ENCODE measurements around the gene NONO. TPM values are rescaled to one million over a fixed set of nuclear protein-coding genes. Genes with fewer than 3 reads are reported as not detected.

NONO gene
- total and polyA plus RNA-seq, 2 experiments from 2014 or later: 164 to 298 TPM

GRCh38 chrX:71241301-71241700, 42.1 kb upstream of the NONO start:
- H3K27me3 ChIP-seq (replicated peaks; ENCODE audit: insufficient read depth): no peaks in the 10 kb centered on the region
- no peak overlapping the region for H2AFZ ChIP-seq
- H3F3A ChIP-seq (ENCODE audit: insufficient read depth): no peaks in the 10 kb centered on the region
- H3K9me3 ChIP-seq (ENCODE audit: low read depth): no peaks in the 10 kb centered on the region
- no peaks in the 10 kb centered on the region for H3K79me2 ChIP-seq (ENCODE audit: insufficient read depth)
- H3K4me1 ChIP-seq (ENCODE audit: insufficient read depth): no peaks in the 10 kb centered on the region
- no peaks in the 10 kb centered on the region for H4K20me1 ChIP-seq (ENCODE audit: insufficient read depth)
- H3K27ac ChIP-seq: no peak overlapping the region
- no peak for DNase-seq
- WGBS, 2 experiments (ENCODE audit: low coverage in 1 of 2, low lambda C conversion rate in 2 of 2, missing lambda C conversion rate in 2 of 2): 88 to 97% methylated on average over 3 to 6 of the region's 6 CpGs
- in situ Hi-C loops (cut with MboI): no loop called here
- H3K4me2 ChIP-seq (ENCODE audit: unreplicated experiment): no peak overlapping the region
- no peaks in the 10 kb centered on the region for H3K36me3 ChIP-seq (ENCODE audit: low read depth)
- H3K9me2 ChIP-seq (ENCODE audit: insufficient read depth): no peaks in the 10 kb centered on the region
- no peak overlapping the region for H3K4me3 ChIP-seq
- TF ChIP-seq EZH2 (IDR thresholded peaks at IDR 0.05; ENCODE audit: insufficient read depth, poor library complexity, severe bottlenecking): no peak
- TF ChIP-seq EZH2phosphoT487 (IDR thresholded peaks at IDR 0.05; ENCODE audit: insufficient read depth, low read depth): no peak
- H3K9ac ChIP-seq: no peak overlapping the region

DNA sequence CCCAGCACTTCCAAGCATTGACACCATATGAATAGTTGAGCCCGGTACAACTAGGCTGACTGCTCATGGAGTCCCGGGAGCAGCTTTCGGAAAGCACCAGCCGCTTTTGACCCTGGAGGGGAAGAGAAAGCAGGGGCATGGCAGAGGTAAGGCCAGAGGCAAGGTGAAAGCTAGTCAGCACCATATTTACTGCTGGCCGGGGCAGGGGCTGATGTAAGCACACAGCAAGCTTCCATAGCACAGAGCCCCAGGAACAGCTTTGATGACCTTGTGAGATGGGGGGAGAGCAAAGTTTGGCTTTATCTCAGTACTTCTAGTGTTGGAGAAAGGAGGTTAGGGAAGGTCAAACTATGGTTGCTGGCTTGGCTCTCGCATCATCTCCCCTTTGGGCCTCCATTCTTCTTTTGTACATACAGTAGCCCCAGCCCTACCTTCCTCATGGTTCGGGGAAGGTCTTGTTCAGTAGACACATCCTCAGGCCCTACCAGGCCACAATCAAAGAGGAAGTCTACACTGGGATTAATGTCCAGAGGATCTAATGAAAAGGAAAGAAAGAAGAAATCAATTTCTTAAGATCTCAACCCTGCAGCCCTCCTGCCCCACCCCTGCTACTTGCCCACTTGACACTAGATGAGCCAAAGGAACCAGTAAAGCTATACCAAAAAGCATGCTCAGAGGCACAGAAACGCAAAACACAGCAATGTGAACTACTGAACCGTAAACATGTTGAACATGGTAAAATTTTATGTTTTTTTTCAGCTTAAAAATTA, 38.9 kb upstream of the NONO start:
- H3K4me3 ChIP-seq: no peak overlapping the region
- H3F3A ChIP-seq (ENCODE audit: insufficient read depth): no peaks in the 10 kb centered on the region
- H3K4me1 ChIP-seq (ENCODE audit: insufficient read depth): no peaks in the 10 kb centered on the region
- no peak overlapping the region for H2AFZ ChIP-seq
- H3K4me2 ChIP-seq (ENCODE audit: unreplicated experiment): no peak overlapping the region
- no peak for DNase-seq
- H3K9me3 ChIP-seq (ENCODE audit: low read depth): no peaks in the 10 kb centered on the region
- in situ Hi-C loops (cut with MboI): no loop called here
- no peaks in the 10 kb centered on the region for H3K36me3 ChIP-seq (ENCODE audit: low read depth)
- no peak overlapping the region for H3K27ac ChIP-seq
- no peaks in the 10 kb centered on the region for H3K27me3 ChIP-seq (replicated peaks; ENCODE audit: insufficient read depth)
- H3K9me2 ChIP-seq (ENCODE audit: insufficient read depth): no peaks in the 10 kb centered on the region
- TF ChIP-seq EZH2 (IDR thresholded peaks at IDR 0.05; ENCODE audit: insufficient read depth, poor library complexity, severe bottlenecking) (no peak), EZH2phosphoT487 (IDR thresholded peaks at IDR 0.05; ENCODE audit: insufficient read depth, low read depth) (no peak)
- H3K9ac ChIP-seq: no peak overlapping the region
- H3K79me2 ChIP-seq (ENCODE audit: insufficient read depth): no peaks in the 10 kb centered on the region
- H4K20me1 ChIP-seq (ENCODE audit: insufficient read depth): no peaks in the 10 kb centered on the region
- 98 to 100% methylated on average over 6 to 9 of the region's 9 CpGs for WGBS, 2 experiments (ENCODE audit: low coverage in 1 of 2, low lambda C conversion rate in 2 of 2, missing lambda C conversion rate in 2 of 2)

- DNase-seq: no peak
- WGBS, 2 experiments (ENCODE audit: low coverage in 1 of 2, low lambda C conversion rate in 2 of 2, missing lambda C conversion rate in 2 of 2): 95 to 96% methylated on average over 2 of the region's 2 CpGs
- no peak overlapping the region for H3K4me2 ChIP-seq (ENCODE audit: unreplicated experiment)
- no peaks in the 10 kb centered on the region for H3K9me3 ChIP-seq (ENCODE audit: low read depth)
- no peaks in the 10 kb centered on the region for H3K9me2 ChIP-seq (ENCODE audit: insufficient read depth)
- no peak overlapping the region for H3K27ac ChIP-seq
- no peaks in the 10 kb centered on the region for H3F3A ChIP-seq (ENCODE audit: insufficient read depth)
- TF ChIP-seq EZH2 (IDR thresholded peaks at IDR 0.05; ENCODE audit: insufficient read depth, poor library complexity, severe bottlenecking) (no peak), EZH2phosphoT487 (IDR thresholded peaks at IDR 0.05; ENCODE audit: insufficient read depth, low read depth) (no peak)
- no peak overlapping the region for H3K9ac ChIP-seq
- H3K79me2 ChIP-seq (ENCODE audit: insufficient read depth): no peaks in the 10 kb centered on the region
- H4K20me1 ChIP-seq (ENCODE audit: insufficient read depth): no peaks in the 10 kb centered on the region
- H3K27me3 ChIP-seq (replicated peaks; ENCODE audit: insufficient read depth): no peaks in the 10 kb centered on the region
- in situ Hi-C loops (cut with MboI): no loop called here
- H3K4me1 ChIP-seq (ENCODE audit: insufficient read depth): no peaks in the 10 kb centered on the region
- H2AFZ ChIP-seq: no peak overlapping the region
- no peak overlapping the region for H3K4me3 ChIP-seq
- no peaks in the 10 kb centered on the region for H3K36me3 ChIP-seq (ENCODE audit: low read depth)
Observed at GRCh38 chrX:71245159-71245558, 38.3 kb upstream of the NONO start.

DNA sequence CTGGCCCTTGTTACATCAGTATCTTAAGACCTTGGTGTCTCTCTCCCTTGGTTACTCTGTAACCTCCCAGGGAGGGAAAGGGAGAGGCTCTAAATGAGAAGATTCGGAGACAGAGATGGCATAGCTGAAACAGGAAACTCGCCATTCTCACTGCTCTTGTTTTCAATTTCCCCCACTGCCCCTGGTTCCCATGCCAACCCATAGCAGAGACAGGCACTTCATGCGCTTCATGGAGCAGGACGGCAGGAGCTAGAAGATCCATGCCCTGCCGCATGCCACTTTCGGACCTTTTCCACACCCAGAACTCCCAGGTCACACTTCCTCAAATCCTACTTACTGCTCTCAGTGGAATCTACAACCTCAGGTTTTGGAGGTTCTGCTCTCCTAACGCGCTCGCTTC, 32.6 kb upstream of the NONO start:
- Histone ChIP-seq H3K27me3 (replicated peaks; ENCODE audit: insufficient read depth) (no peaks in the 10 kb centered on the region), H2AFZ (no peak overlapping the region), H3K9me2 (ENCODE audit: insufficient read depth) (no peaks in the 10 kb centered on the region), H4K20me1 (ENCODE audit: insufficient read depth) (no peaks in the 10 kb centered on the region), H3K27ac (no peak overlapping the region), H3K9ac (no peak overlapping the region), H3F3A (ENCODE audit: insufficient read depth) (no peaks in the 10 kb centered on the region), H3K4me3 (no peak overlapping the region), H3K36me3 (ENCODE audit: low read depth) (no peaks in the 10 kb centered on the region), H3K4me1 (ENCODE audit: insufficient read depth) (peaks cover 8% of the 10 kb centered on the region; the same call in 1 of the 2 replicates), H3K9me3 (ENCODE audit: low read depth) (no peaks in the 10 kb centered on the region), H3K4me2 (ENCODE audit: unreplicated experiment) (no peak overlapping the region), H3K79me2 (ENCODE audit: insufficient read depth) (peaks cover 7% of the 10 kb centered on the region)
- no peak for TF ChIP-seq EZH2phosphoT487 (IDR thresholded peaks at IDR 0.05; ENCODE audit: insufficient read depth, low read depth)
- TF ChIP-seq EZH2 (IDR thresholded peaks at IDR 0.05; ENCODE audit: insufficient read depth, poor library complexity, severe bottlenecking): no peak
- no peak for DNase-seq
- in situ Hi-C loops (cut with MboI): no loop called here
- WGBS, 2 experiments (ENCODE audit: low coverage in 1 of 2, low lambda C conversion rate in 2 of 2, missing lambda C conversion rate in 2 of 2): 99 to 100% methylated on average over 8 to 9 of the region's 9 CpGs
